ENCODE results near the gene DHRS4. TPM values are rescaled to one million over a fixed set of nuclear protein-coding genes. Genes with fewer than 3 reads are reported as not detected.

DHRS4 gene
- 14.1 TPM for total RNA-seq

GRCh38 chr14:23953464-23954278, at the start of gene DHRS4:
DHRS4 (plus strand) TSS chr14:23953770; CDS start chr14:23953789, 19 bp downstream.
- Histone ChIP-seq H3K9me3 (ENCODE audit: low read depth, low read length) (no peaks in the 10 kb centered on the region), H3K4me1 (ENCODE audit: insufficient read depth, low read length) (peaks cover 12% of the 10 kb centered on the region), H3K27me3 (ENCODE audit: insufficient read depth, low read length) (no peaks in the 10 kb centered on the region), H3K4me3 (ENCODE audit: low read length) (peak within 1 kb of the TSS; percentile 67)

- no peaks in the 10 kb centered on the region for H3K9me3 ChIP-seq (ENCODE audit: low read depth, low read length)
- no peaks in the 10 kb centered on the region for H3K4me1 ChIP-seq (ENCODE audit: insufficient read depth, low read length)
- H3K27me3 ChIP-seq (ENCODE audit: insufficient read depth, low read length): peaks cover 6% of the 10 kb centered on the region
- H3K4me3 ChIP-seq (ENCODE audit: low read length): no peak overlapping the region
Measured at GRCh38 chr14:23910101-23910875, 43.3 kb upstream of the DHRS4 start.

GRCh38 chr14:23910876-23911210, 42.7 kb upstream of the DHRS4 start:
- Histone ChIP-seq H3K9me3 (ENCODE audit: low read depth, low read length) (no peaks in the 10 kb centered on the region), H3K4me1 (ENCODE audit: insufficient read depth, low read length) (no peaks in the 10 kb centered on the region), H3K4me3 (ENCODE audit: low read length) (no peak overlapping the region), H3K27me3 (ENCODE audit: insufficient read depth, low read length) (peaks cover 6% of the 10 kb centered on the region)

- H3K4me3 ChIP-seq (ENCODE audit: low read length): no peak overlapping the region
- H3K9me3 ChIP-seq (ENCODE audit: low read depth, low read length): no peaks in the 10 kb centered on the region
- no peaks in the 10 kb centered on the region for H3K27me3 ChIP-seq (ENCODE audit: insufficient read depth, low read length)
- no peaks in the 10 kb centered on the region for H3K4me1 ChIP-seq (ENCODE audit: insufficient read depth, low read length)
Measured at GRCh38 chr14:23915559-23915958, 38.0 kb upstream of the DHRS4 start.

GRCh38 chr14:23916004-23916403, 37.6 kb upstream of the DHRS4 start:
- no peak overlapping the region for H3K4me3 ChIP-seq (ENCODE audit: low read length)
- no peaks in the 10 kb centered on the region for H3K9me3 ChIP-seq (ENCODE audit: low read depth, low read length)
- no peaks in the 10 kb centered on the region for H3K27me3 ChIP-seq (ENCODE audit: insufficient read depth, low read length)
- no peaks in the 10 kb centered on the region for H3K4me1 ChIP-seq (ENCODE audit: insufficient read depth, low read length)

GRCh38 chr14:23916446-23916845, 37.1 kb upstream of the DHRS4 start:
- H3K27me3 ChIP-seq (ENCODE audit: insufficient read depth, low read length): no peaks in the 10 kb centered on the region
- no peak overlapping the region for H3K4me3 ChIP-seq (ENCODE audit: low read length)
- no peaks in the 10 kb centered on the region for H3K4me1 ChIP-seq (ENCODE audit: insufficient read depth, low read length)
- H3K9me3 ChIP-seq (ENCODE audit: low read depth, low read length): no peaks in the 10 kb centered on the region

GRCh38 chr14:23922545-23922944, 31.0 kb upstream of the DHRS4 start:
- Histone ChIP-seq H3K4me1 (ENCODE audit: insufficient read depth, low read length) (no peaks in the 10 kb centered on the region), H3K4me3 (ENCODE audit: low read length) (no peak overlapping the region), H3K27me3 (ENCODE audit: insufficient read depth, low read length) (no peaks in the 10 kb centered on the region), H3K9me3 (ENCODE audit: low read depth, low read length) (no peaks in the 10 kb centered on the region)

- Histone ChIP-seq H3K4me1 (ENCODE audit: insufficient read depth, low read length) (no peaks in the 10 kb centered on the region), H3K27me3 (ENCODE audit: insufficient read depth, low read length) (no peaks in the 10 kb centered on the region), H3K4me3 (ENCODE audit: low read length) (no peak overlapping the region), H3K9me3 (ENCODE audit: low read depth, low read length) (no peaks in the 10 kb centered on the region)
Measured at GRCh38 chr14:23925523-23926075, 28.0 kb upstream of the DHRS4 start.

- no peaks in the 10 kb centered on the region for H3K9me3 ChIP-seq (ENCODE audit: low read depth, low read length)
- H3K4me3 ChIP-seq (ENCODE audit: low read length): no peak overlapping the region
- H3K27me3 ChIP-seq (ENCODE audit: insufficient read depth, low read length): no peaks in the 10 kb centered on the region
- H3K4me1 ChIP-seq (ENCODE audit: insufficient read depth, low read length): no peaks in the 10 kb centered on the region
Measured at GRCh38 chr14:23926543-23926942, 27.0 kb upstream of the DHRS4 start.

GRCh38 chr14:23929136-23929535, 24.4 kb upstream of the DHRS4 start:
- no peaks in the 10 kb centered on the region for H3K9me3 ChIP-seq (ENCODE audit: low read depth, low read length)
- no peaks in the 10 kb centered on the region for H3K27me3 ChIP-seq (ENCODE audit: insufficient read depth, low read length)
- no peaks in the 10 kb centered on the region for H3K4me1 ChIP-seq (ENCODE audit: insufficient read depth, low read length)
- no peak overlapping the region for H3K4me3 ChIP-seq (ENCODE audit: low read length)

- Histone ChIP-seq H3K4me3 (ENCODE audit: low read length) (no peak overlapping the region), H3K4me1 (ENCODE audit: insufficient read depth, low read length) (no peaks in the 10 kb centered on the region), H3K9me3 (ENCODE audit: low read depth, low read length) (no peaks in the 10 kb centered on the region), H3K27me3 (ENCODE audit: insufficient read depth, low read length) (no peaks in the 10 kb centered on the region)
Measured at GRCh38 chr14:23929822-23930294, 23.7 kb upstream of the DHRS4 start.

GRCh38 chr14:23930742-23931141, 22.8 kb upstream of the DHRS4 start:
- H3K4me1 ChIP-seq (ENCODE audit: insufficient read depth, low read length): no peaks in the 10 kb centered on the region
- H3K4me3 ChIP-seq (ENCODE audit: low read length): no peak overlapping the region
- no peaks in the 10 kb centered on the region for H3K27me3 ChIP-seq (ENCODE audit: insufficient read depth, low read length)
- H3K9me3 ChIP-seq (ENCODE audit: low read depth, low read length): no peaks in the 10 kb centered on the region

GRCh38 chr14:23931721-23932289, 21.8 kb upstream of the DHRS4 start:
- H3K4me3 ChIP-seq (ENCODE audit: low read length): no peak overlapping the region
- H3K4me1 ChIP-seq (ENCODE audit: insufficient read depth, low read length): no peaks in the 10 kb centered on the region
- H3K9me3 ChIP-seq (ENCODE audit: low read depth, low read length): no peaks in the 10 kb centered on the region
- no peaks in the 10 kb centered on the region for H3K27me3 ChIP-seq (ENCODE audit: insufficient read depth, low read length)

- Histone ChIP-seq H3K9me3 (ENCODE audit: low read depth, low read length) (no peaks in the 10 kb centered on the region), H3K4me1 (ENCODE audit: insufficient read depth, low read length) (no peaks in the 10 kb centered on the region), H3K27me3 (ENCODE audit: insufficient read depth, low read length) (no peaks in the 10 kb centered on the region), H3K4me3 (ENCODE audit: low read length) (no peak overlapping the region)
Measured at GRCh38 chr14:23932639-23933038, 20.9 kb upstream of the DHRS4 start.

- Histone ChIP-seq H3K4me3 (ENCODE audit: low read length) (no peak overlapping the region), H3K4me1 (ENCODE audit: insufficient read depth, low read length) (no peaks in the 10 kb centered on the region), H3K9me3 (ENCODE audit: low read depth, low read length) (no peaks in the 10 kb centered on the region), H3K27me3 (ENCODE audit: insufficient read depth, low read length) (no peaks in the 10 kb centered on the region)
Measured at GRCh38 chr14:23933108-23933741, 20.3 kb upstream of the DHRS4 start.

Data from mononuclear cell (primary cell).